Activated T-cell treated with anti-CD3 and anti-CD28 coated beads for 48 hours (primary cell): ENCODE measurements around the gene GRAMD1A.
"Not testable (repeated sequence)": the region's sequence is repeated elsewhere in the genome, so short reads cannot be mapped to it uniquely, and the experiment has no call there.

Source experiments
- DNase-seq: peaks from one replicate; pipeline ENCODE4 v3.0.0-alpha.2; 2020; ENCODE audit warnings: low read depth

The GRAMD1A gene

GRCh38 chr19:35021016-35021415 lies 20.9 kb downstream of the GRAMD1A start:
- DNase-seq, result no peak

GRCh38 chr19:35021596-35021995 lies 21.5 kb downstream of the GRAMD1A start:
- no peak for DNase-seq

GRCh38 chr19:35022460-35022859 lies 22.3 kb downstream of the GRAMD1A start:
- DNase-seq, result no peak

- no peak for DNase-seq
These were observed 23.3 kb downstream of the GRAMD1A start for GRCh38 chr19:35023428-35023827.

- DNase-seq, result no peak
These were observed 24.0 kb downstream of the GRAMD1A start for GRCh38 chr19:35024095-35024494.

GRCh38 chr19:35025969-35026368 lies 25.8 kb downstream of the GRAMD1A start:
- no peak for DNase-seq

- no peak for DNase-seq
These were observed 26.3 kb downstream of the GRAMD1A start for GRCh38 chr19:35026418-35026817.

GRCh38 chr19:35027009-35027408 lies 26.9 kb downstream of the GRAMD1A start:
- no peak for DNase-seq

- no peak for DNase-seq
These were observed 27.9 kb downstream of the GRAMD1A start for GRCh38 chr19:35027851-35028599.

GRCh38 chr19:35028600-35028885 lies 28.4 kb downstream of the GRAMD1A start:
- not testable (repeated sequence) for DNase-seq

GRCh38 chr19:35029275-35029736 lies 29.2 kb downstream of the GRAMD1A start:
- DNase-seq, result not testable (repeated sequence)

GRCh38 chr19:35029737-35030256 lies 29.7 kb downstream of the GRAMD1A start:
- DNase-seq, result no peak

GRCh38 chr19:35030257-35031071 lies 30.3 kb downstream of the GRAMD1A start, which contains the start of gene SCN1B:
SCN1B (plus strand) TSS chr19:35030470; CDS start chr19:35030821, 351 bp downstream.
- DNase-seq, result peak; percentile 77

- no peak for DNase-seq
These were observed 31.2 kb downstream of the GRAMD1A start for GRCh38 chr19:35031072-35031881.

- DNase-seq, result no peak
These were observed 32.3 kb downstream of the GRAMD1A start for GRCh38 chr19:35032356-35032865.

- no peak for DNase-seq
These were observed 33.2 kb downstream of the GRAMD1A start for GRCh38 chr19:35033067-35034004.

GRCh38 chr19:35034005-35034502 lies 33.9 kb downstream of the GRAMD1A start:
- DNase-seq, result no peak

- DNase-seq, result no peak
These were observed 34.7 kb downstream of the GRAMD1A start for GRCh38 chr19:35034588-35035382.

- no peak for DNase-seq
These were observed 37.8 kb downstream of the GRAMD1A start for GRCh38 chr19:35037716-35038622.
